GM12872 (cell line): ENCODE results near the gene PANK4.

Experiments
- TF ChIP-seq, protein P1 (sequence below): IDR thresholded peaks from 3 replicates; pipeline ENCODE4 v1.5.1; 2011; ENCODE audit warnings: low read depth, mild to moderate bottlenecking, low read length, moderate library complexity; ENCODE audit not compliant: insufficient read depth

The PANK4 gene

DNA sequence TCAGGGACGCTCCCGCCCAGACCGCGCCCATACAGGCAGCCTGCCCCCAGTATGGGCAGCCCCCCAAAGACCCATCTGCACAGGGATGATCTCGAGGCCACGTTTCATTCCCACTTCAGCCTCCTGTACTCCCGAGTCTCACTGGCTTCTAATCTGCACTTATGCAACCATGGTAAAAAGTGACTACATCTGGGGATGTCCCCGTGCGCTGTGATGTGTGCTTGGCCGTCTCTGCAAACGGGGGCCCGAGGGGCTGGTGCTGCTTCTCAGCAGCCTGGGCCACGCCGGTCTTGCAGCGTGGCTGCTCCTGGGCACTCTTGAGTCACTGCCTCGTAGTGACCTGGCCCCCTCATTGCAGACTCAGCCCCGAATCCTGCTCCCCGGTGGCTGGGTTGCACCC lies 67.7 kb downstream of the PANK4 start:
- TF ChIP-seq, protein P1, sequence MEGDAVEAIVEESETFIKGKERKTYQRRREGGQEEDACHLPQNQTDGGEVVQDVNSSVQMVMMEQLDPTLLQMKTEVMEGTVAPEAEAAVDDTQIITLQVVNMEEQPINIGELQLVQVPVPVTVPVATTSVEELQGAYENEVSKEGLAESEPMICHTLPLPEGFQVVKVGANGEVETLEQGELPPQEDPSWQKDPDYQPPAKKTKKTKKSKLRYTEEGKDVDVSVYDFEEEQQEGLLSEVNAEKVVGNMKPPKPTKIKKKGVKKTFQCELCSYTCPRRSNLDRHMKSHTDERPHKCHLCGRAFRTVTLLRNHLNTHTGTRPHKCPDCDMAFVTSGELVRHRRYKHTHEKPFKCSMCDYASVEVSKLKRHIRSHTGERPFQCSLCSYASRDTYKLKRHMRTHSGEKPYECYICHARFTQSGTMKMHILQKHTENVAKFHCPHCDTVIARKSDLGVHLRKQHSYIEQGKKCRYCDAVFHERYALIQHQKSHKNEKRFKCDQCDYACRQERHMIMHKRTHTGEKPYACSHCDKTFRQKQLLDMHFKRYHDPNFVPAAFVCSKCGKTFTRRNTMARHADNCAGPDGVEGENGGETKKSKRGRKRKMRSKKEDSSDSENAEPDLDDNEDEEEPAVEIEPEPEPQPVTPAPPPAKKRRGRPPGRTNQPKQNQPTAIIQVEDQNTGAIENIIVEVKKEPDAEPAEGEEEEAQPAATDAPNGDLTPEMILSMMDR: no peak
